ENCODE measurements around the gene LAMC3. TPM values are rescaled to one million over a fixed set of nuclear protein-coding genes. Genes with fewer than 3 reads are reported as not detected.

LAMC3 gene
- total RNA-seq, 1 donor from 2014 or later = 0.52 TPM

DNA sequence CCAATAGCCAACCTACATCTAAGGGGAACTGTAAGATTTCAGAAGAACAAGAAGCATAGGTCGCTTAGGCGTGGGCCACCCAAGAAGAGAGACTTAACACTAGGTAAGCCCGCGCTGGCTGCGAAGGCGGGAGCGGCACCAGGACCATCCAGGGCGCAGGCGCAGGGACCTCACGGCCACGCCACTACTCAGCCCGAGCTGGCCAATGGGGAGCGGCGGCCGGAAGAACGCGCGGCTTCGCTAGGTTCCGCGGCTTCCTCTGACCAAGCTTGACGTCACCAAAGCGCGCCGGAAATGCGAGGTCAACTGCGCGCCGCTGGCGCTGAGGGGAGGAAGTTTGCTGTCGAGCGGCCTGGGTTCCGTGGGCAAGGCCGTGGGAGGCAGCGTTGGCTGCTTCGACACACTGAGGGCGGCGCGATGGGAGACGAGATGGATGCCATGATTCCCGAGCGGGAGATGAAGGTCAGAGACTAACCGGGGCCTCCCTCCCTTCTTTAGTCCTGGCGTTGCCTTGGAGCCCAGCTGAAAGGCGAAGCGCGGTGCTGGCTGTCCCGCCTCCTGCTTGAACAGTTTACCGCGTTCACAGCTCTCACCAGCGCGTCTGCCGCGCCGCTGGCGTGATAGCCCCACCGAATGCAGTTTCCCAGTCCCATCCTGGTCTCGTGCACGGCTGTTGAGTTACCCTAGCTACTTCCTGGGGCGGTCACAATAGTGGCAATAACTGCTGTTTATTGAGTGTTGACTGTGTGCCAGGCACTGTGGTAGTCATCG is 116.5 kb downstream of the LAMC3 start, which contains the start of gene NUP214:
Gene NUP214 (plus strand): TSS at position 299 of the 771 bp plus-strand sequence. CDS start 119 bp downstream, at position 418.
- peak; percentile 98 for ATAC-seq

DNA sequence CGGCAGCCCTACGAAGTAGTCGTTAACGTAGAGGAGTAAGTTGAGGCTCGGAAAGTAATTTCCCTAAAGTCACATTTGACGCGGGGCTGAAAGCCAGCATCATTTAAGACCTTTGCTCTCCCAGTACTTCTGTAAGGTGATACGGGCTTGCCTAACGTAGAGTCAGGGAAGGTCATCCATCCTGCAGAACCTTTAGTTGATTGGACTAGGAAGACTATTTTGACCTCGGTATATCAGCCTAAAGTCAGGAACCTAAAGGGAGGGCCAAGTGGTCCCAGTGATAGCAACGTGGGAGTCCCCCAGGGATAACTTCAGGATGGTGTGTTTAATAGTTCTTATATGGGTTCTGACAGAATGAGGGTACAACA is 117.1 kb downstream of the LAMC3 start:
- ATAC-seq = no peak

DNA sequence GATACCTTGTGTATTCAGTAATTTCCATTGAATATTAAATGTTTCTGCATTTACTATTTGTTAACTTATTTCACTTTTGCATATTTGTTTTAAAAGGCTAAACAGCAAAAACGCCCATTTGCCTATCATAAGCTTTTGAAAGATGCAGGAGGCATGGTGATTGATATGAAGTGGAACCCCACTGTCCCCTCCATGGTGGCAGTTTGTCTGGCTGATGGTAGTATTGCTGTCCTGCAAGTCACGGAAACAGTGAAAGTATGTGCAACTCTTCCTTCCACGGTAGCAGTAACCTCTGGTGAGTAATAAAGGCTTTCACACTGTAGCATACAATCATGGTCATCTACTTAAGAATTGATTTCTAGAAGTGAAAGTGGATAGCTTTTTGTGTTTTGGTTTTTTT is 120.2 kb downstream of the LAMC3 start:
- no peak for ATAC-seq

DNA sequence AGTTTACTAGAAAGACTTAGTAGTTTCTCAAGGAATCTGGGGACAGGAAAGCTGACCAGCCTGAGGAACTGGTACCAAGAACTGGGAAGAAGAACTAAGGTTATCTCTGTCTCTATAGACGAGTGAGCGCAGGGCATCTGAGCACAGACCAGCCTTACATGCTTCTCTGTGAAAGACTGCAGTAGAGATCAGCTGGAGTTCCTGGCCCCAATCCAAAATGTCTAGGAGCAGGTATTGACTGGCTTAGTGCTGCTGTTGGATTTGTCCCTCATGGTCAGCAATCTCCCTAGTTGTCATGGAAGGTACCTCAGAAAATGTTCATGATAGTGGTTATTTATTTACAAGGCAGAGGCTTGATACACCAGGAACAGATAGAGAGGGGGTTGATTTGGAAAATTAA is 129.7 kb downstream of the LAMC3 start:
- no peak for ATAC-seq

DNA sequence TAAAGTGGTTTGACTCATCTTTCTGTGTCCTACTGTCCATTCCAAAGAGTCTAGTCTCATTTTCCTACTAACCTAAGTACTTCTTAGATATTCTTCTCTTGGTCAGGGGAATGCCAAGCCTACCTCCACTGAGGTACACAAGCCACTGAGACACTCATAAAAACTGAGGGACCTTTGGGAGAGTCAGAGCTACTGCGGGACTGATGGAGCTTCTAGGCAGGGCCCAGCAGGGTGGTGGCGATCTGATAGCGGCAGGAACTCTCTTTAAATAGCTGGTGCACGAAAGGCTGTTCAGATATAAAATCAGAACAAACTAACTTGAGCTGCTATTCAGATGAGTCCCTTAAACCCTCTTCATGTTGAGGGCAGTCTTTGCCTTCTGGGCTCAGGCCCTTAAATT is 131.1 kb downstream of the LAMC3 start:
- ATAC-seq = no peak

DNA sequence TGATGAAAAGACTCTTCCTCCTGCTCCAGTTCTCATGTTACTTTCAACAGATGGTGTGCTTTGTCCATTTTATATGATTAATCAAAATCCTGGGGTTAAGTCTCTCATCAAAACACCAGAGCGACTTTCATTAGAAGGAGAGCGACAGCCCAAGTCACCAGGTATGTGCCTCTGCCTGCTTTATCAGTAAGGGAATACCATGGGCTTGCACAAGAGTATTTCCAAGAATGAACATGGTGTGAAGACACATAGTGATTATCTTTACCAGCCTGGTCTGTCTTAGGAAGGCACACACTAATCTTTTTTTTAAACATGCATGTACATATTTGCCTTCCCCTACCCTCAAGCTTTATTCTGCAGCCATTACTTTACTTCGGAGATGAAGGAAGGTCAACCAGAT is 131.6 kb downstream of the LAMC3 start:
- ATAC-seq = no peak

DNA sequence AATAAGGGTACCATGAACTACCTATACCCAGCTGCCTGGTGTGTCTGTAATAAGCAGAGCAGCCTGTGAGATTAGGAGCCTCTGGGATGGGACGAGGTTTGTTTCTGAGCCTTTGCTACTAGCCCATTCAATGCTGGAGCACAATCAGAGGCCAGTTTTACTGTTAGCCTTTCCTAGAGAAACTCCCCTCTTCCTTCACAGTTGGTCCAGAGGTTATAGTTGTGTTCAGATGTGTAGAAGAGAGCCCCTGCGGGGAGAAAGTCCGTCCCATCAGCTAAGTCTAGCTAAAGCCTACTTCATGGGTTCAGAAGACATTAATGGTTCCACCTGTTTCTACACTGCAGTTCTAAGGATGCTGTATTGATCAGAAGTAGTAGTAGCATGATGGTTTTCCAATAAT is 133.2 kb downstream of the LAMC3 start:
- ATAC-seq = no peak

Other genes with a start within 250 kb of the LAMC3 start
- gene ABL1, start 173.9 kb upstream of the LAMC3 start, total RNA-seq = 28.4 TPM
- not detected for gene QRFP, start 112.4 kb upstream of the LAMC3 start, total RNA-seq
- 0.20 TPM for gene FIBCD1, start 69.9 kb upstream of the LAMC3 start, total RNA-seq
- 63.3 TPM for gene AIF1L, start 87.4 kb downstream of the LAMC3 start, total RNA-seq
- 40.5 TPM for gene NUP214, start 116.4 kb downstream of the LAMC3 start, total RNA-seq

Data from esophagus mucosa (tissue), 1 donor.